AG09319 (cell line): ENCODE data around the gene LY6G6D.

Experiments
- DNase-seq: peaks from one replicate; pipeline ENCODE4 v3.0.0-alpha.2; 2010; ENCODE audit warnings: low read depth; ENCODE audit errors: extremely low read depth
- CTCF ChIP-seq: IDR thresholded peaks from 2 replicates; pipeline ENCODE4 v1.5.1; 2011; ENCODE audit warnings: low read depth, mild to moderate bottlenecking, inconsistent platforms, low read length, moderate library complexity

The LY6G6D gene, protein sequence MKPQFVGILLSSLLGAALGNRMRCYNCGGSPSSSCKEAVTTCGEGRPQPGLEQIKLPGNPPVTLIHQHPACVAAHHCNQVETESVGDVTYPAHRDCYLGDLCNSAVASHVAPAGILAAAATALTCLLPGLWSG

DNA sequence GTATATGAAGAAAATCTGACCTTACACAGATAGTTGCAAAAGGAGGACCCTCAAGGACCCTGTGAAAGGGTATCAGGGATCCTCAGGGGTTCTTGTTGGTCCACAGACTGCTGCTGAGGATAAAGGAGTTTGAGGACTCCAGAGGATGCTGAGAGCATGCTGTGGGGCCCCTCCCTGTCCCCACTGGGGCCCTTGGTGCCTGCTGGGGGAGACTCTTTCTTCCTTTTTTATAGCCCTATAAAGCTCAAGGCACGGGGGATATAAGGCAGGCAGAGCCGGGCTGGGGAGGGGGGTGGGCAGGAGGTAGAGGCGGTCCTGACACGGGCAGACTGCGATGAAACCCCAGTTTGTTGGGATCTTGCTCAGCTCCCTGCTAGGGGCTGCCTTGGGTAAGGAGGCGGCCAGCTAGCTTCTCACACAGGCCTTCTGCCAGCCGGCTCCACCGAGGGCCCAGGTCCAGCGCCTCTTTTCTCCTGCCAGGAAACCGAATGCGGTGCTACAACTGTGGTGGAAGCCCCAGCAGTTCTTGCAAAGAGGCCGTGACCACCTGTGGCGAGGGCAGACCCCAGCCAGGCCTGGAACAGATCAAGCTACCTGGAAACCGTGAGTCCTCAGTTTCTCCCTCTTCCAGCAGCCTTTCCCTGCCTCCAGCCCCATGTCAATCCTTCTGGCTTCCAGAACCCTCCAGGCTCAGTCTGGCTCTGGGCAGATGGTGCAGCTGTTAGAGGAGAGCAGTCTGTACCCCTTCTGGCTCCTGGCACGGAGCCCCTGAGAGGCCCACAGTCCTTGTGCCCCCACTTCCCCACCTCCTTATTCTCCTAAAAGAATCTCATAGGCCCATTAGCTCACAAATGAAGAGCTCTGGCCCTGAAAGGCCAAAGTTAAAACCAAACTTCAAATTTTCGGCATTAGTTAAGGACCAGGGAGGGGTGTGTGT, at the start of gene LY6G6D:
Gene LY6G6D (plus strand): TSS at position 327 of the 937 bp plus-strand sequence. CDS start 8 bp downstream, at position 335.
- DNase-seq: no peak
- TF ChIP-seq CTCF: no peak

DNA sequence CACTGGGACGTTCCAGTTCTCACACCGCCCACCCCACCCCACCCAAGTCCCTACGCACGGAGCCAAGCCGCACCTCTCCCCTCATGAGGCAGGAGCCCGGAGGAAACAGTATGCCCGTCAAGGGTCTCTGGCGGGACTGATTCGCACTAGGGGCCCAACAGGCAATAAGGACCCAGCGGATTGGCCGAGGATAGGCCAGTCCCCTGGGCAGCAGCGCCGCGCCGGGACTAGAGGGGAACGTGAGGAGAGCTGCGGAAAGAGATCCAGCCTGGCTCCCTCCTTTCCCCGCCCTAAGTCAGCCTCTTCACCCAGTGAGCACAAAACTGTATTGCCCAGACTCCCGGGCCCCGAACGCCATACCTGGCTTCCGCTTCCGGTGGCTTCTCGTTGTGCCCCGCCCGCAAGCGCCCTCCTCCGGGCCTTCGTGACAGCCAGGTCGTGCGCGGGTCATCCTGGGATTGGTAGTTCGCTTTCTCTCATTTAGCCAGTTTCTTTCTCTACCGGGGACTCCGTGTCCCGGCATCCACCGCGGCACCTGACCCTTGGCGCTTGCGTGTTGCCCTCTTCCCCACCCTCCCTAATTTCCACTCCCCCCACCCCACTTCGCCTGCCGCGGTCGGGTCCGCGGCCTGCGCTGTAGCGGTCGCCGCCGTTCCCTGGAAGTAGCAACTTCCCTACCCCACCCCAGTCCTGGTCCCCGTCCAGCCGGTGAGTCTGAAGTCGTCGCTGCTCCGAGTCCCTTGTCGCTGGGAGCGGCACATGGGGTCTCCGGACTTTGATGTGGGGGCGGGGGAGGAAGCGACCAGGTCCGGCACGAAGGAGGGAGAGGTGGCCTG, 49.4 kb upstream of the LY6G6D start, which contains the start of gene CSNK2B:
Gene CSNK2B (plus strand): TSS at position 580 of the 836 bp plus-strand sequence. CDS start 752 bp downstream, outside the sequence.
- peak; percentile 91 for DNase-seq
- no peak for TF ChIP-seq CTCF

DNA sequence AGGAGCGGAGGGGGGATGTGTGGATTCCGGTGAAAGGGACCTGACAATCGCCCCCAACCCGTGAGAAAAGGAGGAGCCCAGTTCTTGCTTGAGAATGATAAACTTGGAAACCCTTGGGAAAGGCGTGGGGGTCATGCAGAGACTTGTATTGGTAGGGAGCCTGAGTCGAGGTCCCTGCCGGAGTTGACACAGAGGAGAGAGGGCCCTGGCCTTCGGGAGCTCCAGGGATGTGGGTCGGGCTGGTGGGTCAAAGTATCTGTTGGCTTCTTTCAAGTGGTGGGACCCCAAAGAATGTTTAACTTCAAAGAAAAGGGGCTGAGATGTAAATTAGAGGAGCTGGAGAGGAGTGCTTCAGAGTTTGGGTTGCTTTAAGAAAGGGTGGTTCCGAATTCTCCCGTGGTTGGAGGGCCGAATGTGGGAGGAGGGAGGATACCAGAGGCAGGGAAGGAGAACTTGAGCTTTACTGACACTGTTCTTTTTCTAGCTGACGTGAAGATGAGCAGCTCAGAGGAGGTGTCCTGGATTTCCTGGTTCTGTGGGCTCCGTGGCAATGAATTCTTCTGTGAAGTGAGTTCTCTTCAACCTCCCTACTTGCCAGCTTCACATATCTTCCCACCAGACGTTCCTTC, 48.7 kb upstream of the LY6G6D start:
- no peak for TF ChIP-seq CTCF
- DNase-seq: no peak

DNA sequence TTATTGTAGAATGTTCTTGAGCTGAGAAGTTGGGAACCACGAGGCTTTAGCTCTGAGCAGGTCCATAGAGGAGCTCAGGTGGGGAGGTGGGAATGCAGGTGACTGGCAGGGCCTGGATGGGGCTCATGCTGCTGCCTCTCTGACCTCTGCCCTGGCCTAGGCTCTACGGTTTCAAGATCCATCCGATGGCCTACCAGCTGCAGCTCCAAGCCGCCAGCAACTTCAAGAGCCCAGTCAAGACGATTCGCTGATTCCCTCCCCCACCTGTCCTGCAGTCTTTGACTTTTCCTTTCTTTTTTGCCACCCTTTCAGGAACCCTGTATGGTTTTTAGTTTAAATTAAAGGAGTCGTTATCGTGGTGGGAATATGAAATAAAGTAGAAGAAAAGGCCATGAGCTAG, 45.5 kb upstream of the LY6G6D start, which contains the start of gene LY6G5B:
Gene LY6G5B (plus strand): TSS at position 301 of the 400 bp plus-strand sequence. CDS start 975 bp downstream, outside the sequence.
- DNase-seq: no peak
- TF ChIP-seq CTCF: no peak

- no peak for DNase-seq
- TF ChIP-seq CTCF: no peak
Observed at GRCh38 chr6:31676322-31676903, 38.7 kb upstream of the LY6G6D start.

- no peak for TF ChIP-seq CTCF
- no peak for DNase-seq
Observed at GRCh38 chr6:31676904-31677303, 38.2 kb upstream of the LY6G6D start.
